ENCODE data around the gene PEAR1. TPM values are rescaled to one million over a fixed set of nuclear protein-coding genes. Genes with fewer than 3 reads are reported as not detected.

Gene PEAR1
- total RNA-seq, 1 experiment from 2014 or later, result 10.8 TPM

GRCh38 chr1:156883919-156884318 lies 9.6 kb upstream of the PEAR1 start:
- no peaks in the 10 kb centered on the region for H3K9me3 ChIP-seq (ENCODE audit: control insufficient read depth in 1 of 2, insufficient read depth in 1 of 2, low read depth in 1 of 2, low read length in 2 of 2)
- no peaks in the 10 kb centered on the region for H3K9me2 ChIP-seq (ENCODE audit: insufficient read depth)
- H3K36me3 ChIP-seq (ENCODE audit: control insufficient read depth in 1 of 2, insufficient read depth in 2 of 2, low read length in 2 of 2), result no peaks in the 10 kb centered on the region
- no peak overlapping the region for H3K4me2 ChIP-seq (ENCODE audit: low read length)
- H3K9ac ChIP-seq (ENCODE audit: low read length), result no peak overlapping the region
- ATAC-seq (no peak), DNase-seq (ENCODE audit: low read depth, low spot score) (no peak)
- CTCF ChIA-PET, result no interaction called here
- POLR2A ChIA-PET, result no interaction called here
- no peak overlapping the region for H3K4me3 ChIP-seq (replicated peaks in 1 of 2; ENCODE audit: low read depth in 1 of 2, low read length in 2 of 2)
- H3K4me1 ChIP-seq (ENCODE audit: control insufficient read depth in 1 of 2, insufficient read depth in 2 of 2, low read length in 2 of 2), result peaks cover 0 to 7% of the 10 kb centered on the region in 2 experiments; a peak in 1 of 4 replicates
- H4K20me1 ChIP-seq (ENCODE audit: insufficient read depth), result no peaks in the 10 kb centered on the region
- RAD21 ChIA-PET (ENCODE audit: low non-redundant PET in 1 of 2, low total read pairs in 2 of 2, uncharacterized antibody in 2 of 2, unreplicated experiment in 2 of 2), result no interaction called here
- H3K27ac ChIP-seq (ENCODE audit: low read depth, low read length), result no peak overlapping the region
- H3K27me3 ChIP-seq (ENCODE audit: insufficient read depth, low read length), result no peaks in the 10 kb centered on the region
- intact Hi-C loops (cut with micrococcal nuclease), result no loop called here
- no peaks in the 10 kb centered on the region for H3K79me2 ChIP-seq (ENCODE audit: insufficient read depth, low read length)
- no TSS peak for BruUV-seq (replicated peaks)
- H2AFZ ChIP-seq (ENCODE audit: low read depth, low read length, poor library complexity, severe bottlenecking), result no peak overlapping the region
- TF ChIP-seq ZBTB33 (IDR thresholded peaks at IDR 0.05; ENCODE audit: extremely low read depth, insufficient replicate concordance, low read length), result no peak
- TF ChIP-seq MAX (IDR thresholded peaks at IDR 0.05), result no peak
- no peak for TF ChIP-seq SIN3A (IDR thresholded peaks at IDR 0.05; ENCODE audit: low read depth)
- no peak for TF ChIP-seq CBX3 (IDR thresholded peaks at IDR 0.05; ENCODE audit: low read depth)
- no peak for TF ChIP-seq YY1 (IDR thresholded peaks at IDR 0.05; ENCODE audit: extremely low read depth, insufficient replicate concordance, low read depth, low read length)

GRCh38 chr1:156884560-156885184 lies 8.8 kb upstream of the PEAR1 start:
- POLR2A ChIA-PET, result no interaction called here
- CTCF ChIA-PET, result no interaction called here
- no peaks in the 10 kb centered on the region for H3K79me2 ChIP-seq (ENCODE audit: insufficient read depth, low read length)
- no peak overlapping the region for H2AFZ ChIP-seq (ENCODE audit: low read depth, low read length, poor library complexity, severe bottlenecking)
- no peak for DNase-seq (ENCODE audit: low read depth, low spot score)
- H3K27ac ChIP-seq (ENCODE audit: low read depth, low read length), result no peak overlapping the region
- no peaks in the 10 kb centered on the region for H3K27me3 ChIP-seq (ENCODE audit: insufficient read depth, low read length)
- H3K9ac ChIP-seq (ENCODE audit: low read length), result no peak overlapping the region
- intact Hi-C loops (cut with micrococcal nuclease), result no loop called here
- RAD21 ChIA-PET (ENCODE audit: low non-redundant PET in 1 of 2, low total read pairs in 2 of 2, uncharacterized antibody in 2 of 2, unreplicated experiment in 2 of 2), result no interaction called here
- H3K4me1 ChIP-seq (ENCODE audit: control insufficient read depth in 1 of 2, insufficient read depth in 2 of 2, low read length in 2 of 2), result peaks cover 0 to 9% of the 10 kb centered on the region in 2 experiments; a peak in 2 of 4 replicates
- no peaks in the 10 kb centered on the region for H3K9me2 ChIP-seq (ENCODE audit: insufficient read depth)
- H3K4me2 ChIP-seq (ENCODE audit: low read length), result no peak overlapping the region
- no peak for ATAC-seq
- H3K36me3 ChIP-seq (ENCODE audit: control insufficient read depth in 1 of 2, insufficient read depth in 2 of 2, low read length in 2 of 2), result no peaks in the 10 kb centered on the region
- H4K20me1 ChIP-seq (ENCODE audit: insufficient read depth), result no peaks in the 10 kb centered on the region
- no TSS peak for BruUV-seq (replicated peaks)
- H3K4me3 ChIP-seq (replicated peaks in 1 of 2; ENCODE audit: low read depth in 1 of 2, low read length in 2 of 2), result no peak overlapping the region
- H3K9me3 ChIP-seq (ENCODE audit: control insufficient read depth in 1 of 2, insufficient read depth in 1 of 2, low read depth in 1 of 2, low read length in 2 of 2), result no peaks in the 10 kb centered on the region
- TF ChIP-seq SP1 (IDR thresholded peaks at IDR 0.05; ENCODE audit: low read depth) (no peak), ELF1 (IDR thresholded peaks at IDR 0.05; ENCODE audit: borderline replicate concordance, low read depth) (no peak), TCF7L2 (IDR thresholded peaks at IDR 0.05; ENCODE audit: borderline replicate concordance, extremely low read depth, insufficient read depth, insufficient read length) (no peak), ZFX (IDR thresholded peaks at IDR 0.05) (no peak), SRF (IDR thresholded peaks at IDR 0.05; ENCODE audit: low read depth) (no peak), POLR2A (IDR thresholded peaks at IDR 0.05; ENCODE audit: borderline replicate concordance, extremely low read depth, insufficient read depth, insufficient read length) (no peak), EZH2 (IDR thresholded peaks at IDR 0.05) (no peak), CEBPB (IDR thresholded peaks at IDR 0.05; ENCODE audit: low read depth) (no peak), REST (IDR thresholded peaks at IDR 0.05; ENCODE audit: low read depth) (no peak), SIN3A (IDR thresholded peaks at IDR 0.05; ENCODE audit: low read depth) (no peak), ATF3 (IDR thresholded peaks at IDR 0.05) (no peak)
